ENCODE results near the gene KRTAP10-10.
"Not testable (repeated sequence)": the region's sequence is repeated elsewhere in the genome, so short reads cannot be mapped to it uniquely, and the experiment has no call there.

- not testable (repeated sequence) for TF ChIP-seq EZH2phosphoT487, CTCF (IDR thresholded peaks at IDR 0.05; ENCODE audit: low read length)
Observed at GRCh38 chr21:44590897-44591800, 46.0 kb upstream of the KRTAP10-10 start.
